Measurements from ENCODE around the gene MAP3K14.

GRCh38 chr17:45334231-45334630, 17.4 kb upstream of the MAP3K14 start:
- TF ChIP-seq POLR2AphosphoS5 (IDR thresholded peaks at IDR 0.05; ENCODE audit: low read depth, low read length) (no peak), POLR2A (IDR thresholded peaks at IDR 0.05; ENCODE audit: low read depth, low read length) (no peak), TAF1 (IDR thresholded peaks at IDR 0.05; ENCODE audit: low read depth, low read length) (no peak), SPI1 (IDR thresholded peaks at IDR 0.05; ENCODE audit: low read depth, low read length) (no peak)
